ENCODE data around the gene PPFIA4.

PPFIA4 gene

GRCh38 chr1:203033287-203033686 is 7.0 kb downstream of the PPFIA4 start:
- TF ChIP-seq CTCF (IDR thresholded peaks at IDR 0.05; ENCODE audit: insufficient read depth, low read depth, low read length, missing control alignments): no peak
- DNase-seq (ENCODE audit: low read depth): no peak
- H3K4me3 ChIP-seq (ENCODE audit: low read length): no peak overlapping the region

GRCh38 chr1:203033917-203034316 is 7.6 kb downstream of the PPFIA4 start:
- H3K4me3 ChIP-seq (ENCODE audit: low read length): no peak overlapping the region
- TF ChIP-seq CTCF (IDR thresholded peaks at IDR 0.05; ENCODE audit: insufficient read depth, low read depth, low read length, missing control alignments): no peak
- DNase-seq (ENCODE audit: low read depth): no peak

- DNase-seq (ENCODE audit: low read depth): no peak
- no peak overlapping the region for H3K4me3 ChIP-seq (ENCODE audit: low read length)
These were observed 8.3 kb downstream of the PPFIA4 start for GRCh38 chr1:203034422-203035110.

GRCh38 chr1:203035111-203036000 is 9.1 kb downstream of the PPFIA4 start:
- no peak for DNase-seq (ENCODE audit: low read depth)
- H3K4me3 ChIP-seq (ENCODE audit: low read length): no peak overlapping the region
- no peak for TF ChIP-seq CTCF (IDR thresholded peaks at IDR 0.05; ENCODE audit: insufficient read depth, low read depth, low read length, missing control alignments)

More at GRCh38 chr1:203034422-203035110, 8.3 kb downstream of the PPFIA4 start:
- TF ChIP-seq CTCF (IDR thresholded peaks at IDR 0.05; ENCODE audit: insufficient read depth, low read depth, low read length, missing control alignments): no peak

- DNase-seq (ENCODE audit: low read depth): no peak
- H3K4me3 ChIP-seq (ENCODE audit: low read length): no peak overlapping the region
- no peak for TF ChIP-seq CTCF (IDR thresholded peaks at IDR 0.05; ENCODE audit: insufficient read depth, low read depth, low read length, missing control alignments)
These were observed 9.8 kb downstream of the PPFIA4 start for GRCh38 chr1:203036135-203036534.

- no peak for DNase-seq (ENCODE audit: low read depth)
- TF ChIP-seq CTCF (IDR thresholded peaks at IDR 0.05; ENCODE audit: insufficient read depth, low read depth, low read length, missing control alignments): no peak
- H3K4me3 ChIP-seq (ENCODE audit: low read length): no peak overlapping the region
These were observed 10.2 kb downstream of the PPFIA4 start for GRCh38 chr1:203036537-203036936.

All from epithelial cell of esophagus (primary cell).